OCI-LY3 (cell line): Measurements from ENCODE around the gene C1QTNF6.

Experiments
- H2AFZ ChIP-seq: fragments of 200-600, 300-600 bp; shearing (Covaris generic); 2 replicates; pipeline ENCODE4 v1.6.0; 2014; ENCODE audit warnings: antibody characterized with exemption, low read depth, low read length
- H3K27ac ChIP-seq: fragments of 200-600, 300-600 bp; sonication (generic); 2 replicates; pipeline ENCODE4 v1.5.1; 2014; ENCODE audit warnings: mild to moderate bottlenecking, low read length, moderate library complexity, mixed read lengths
- H3K27me3 ChIP-seq: fragments of 200-600, 300-600 bp; sonication (generic); 2 replicates; pipeline ENCODE4 v1.6.1; 2014; ENCODE audit warnings: low read depth, low read length, mixed read lengths
- H3K36me3 ChIP-seq: fragments of 200-600, 300-600 bp; sonication (generic); replicated peaks from 2 replicates; pipeline ENCODE3; 2014; ENCODE audit warnings: low read depth, low read length, mixed read lengths
- H3K4me1 ChIP-seq: fragments of 300-600, 200-600 bp; sonication (generic); 2 replicates; pipeline ENCODE4 v1.6.1; 2014; ENCODE audit warnings: low read length, mixed read lengths
- H3K4me2 ChIP-seq: fragments of 200-600, 300-600 bp; sonication (generic); 2 replicates; pipeline ENCODE4 v1.6.1; 2014; ENCODE audit warnings: low read length, mixed read lengths
- H3K4me3 ChIP-seq: fragments of 300-600, 200-600 bp; sonication (generic); 2 replicates; pipeline ENCODE4 v1.5.1; 2014; ENCODE audit warnings: antibody characterized with exemption, mild to moderate bottlenecking, low read length, moderate library complexity
- H3K79me2 ChIP-seq: fragments of 300-600, 200-600 bp; shearing (Covaris generic); 2 replicates; pipeline ENCODE4 v1.6.1; 2014; ENCODE audit warnings: mild to moderate bottlenecking, low read length, mixed read lengths
- H3K9ac ChIP-seq: fragments of 300-600, 200-600 bp; shearing (Covaris generic); 2 replicates; pipeline ENCODE4 v1.6.0; 2014; ENCODE audit warnings: mild to moderate bottlenecking, low read length, moderate library complexity
- H3K9me3 ChIP-seq: fragments of 200-600, 300-600 bp; shearing (Covaris generic); 2 replicates; pipeline ENCODE4 v1.6.1; 2014; ENCODE audit warnings: low read length, mixed read lengths; ENCODE audit not compliant: insufficient read depth
- H4K20me1 ChIP-seq: fragments of 200-600, 300-600 bp; sonication (generic); 2 replicates; pipeline ENCODE4 v1.6.1; 2016; ENCODE audit warnings: low read length, mixed read lengths; ENCODE audit not compliant: insufficient read depth
- CTCF ChIP-seq: fragments of 200-600, 300-600 bp; sonication (generic); IDR thresholded peaks from 2 replicates; pipeline ENCODE4 v1.5.1; 2014; ENCODE audit warnings: antibody characterized with exemption, low read length, low read depth
- EZH2phosphoT487 ChIP-seq: fragments of 200-600 bp; shearing (Covaris generic); IDR thresholded peaks from 2 replicates; pipeline ENCODE4 v1.6.1; 2018; ENCODE audit warnings: antibody characterized with exemption, mixed run types, low read depth

The C1QTNF6 gene

GRCh38 chr22:37167176-37167980, 20.7 kb downstream of the C1QTNF6 start:
- peak overlapping the region; percentile 41; the same call in 1 of the 2 replicates for H3K9ac ChIP-seq
- H4K20me1 ChIP-seq = no peaks in the 10 kb centered on the region
- no peaks in the 10 kb centered on the region for H3K36me3 ChIP-seq
- no peak overlapping the region for H3K27ac ChIP-seq
- H3K4me1 ChIP-seq = peaks cover 55% of the 10 kb centered on the region
- H2AFZ ChIP-seq = peak overlapping the region; percentile 62; the same call in 1 of the 2 replicates
- peak overlapping the region; percentile 66; the same call in 1 of the 2 replicates for H3K4me3 ChIP-seq
- H3K27me3 ChIP-seq = no peaks in the 10 kb centered on the region; the same call in 1 of the 2 replicates
- TF ChIP-seq CTCF = no peak
- TF ChIP-seq EZH2phosphoT487 = no peak
- no peaks in the 10 kb centered on the region for H3K9me3 ChIP-seq
- no peaks in the 10 kb centered on the region for H3K79me2 ChIP-seq
- H3K4me2 ChIP-seq = peak overlapping the region; percentile 84

- Histone ChIP-seq H2AFZ (peak overlapping the region; percentile 62), H3K4me1 (peaks cover 62% of the 10 kb centered on the region), H3K4me2 (peak overlapping the region; percentile 84), H3K4me3 (peak overlapping the region; percentile 66), H3K36me3 (no peaks in the 10 kb centered on the region), H3K27me3 (no peaks in the 10 kb centered on the region; the same call in 1 of the 2 replicates), H4K20me1 (no peaks in the 10 kb centered on the region), H3K9ac (peak overlapping the region; percentile 41; the same call in 1 of the 2 replicates), H3K79me2 (no peaks in the 10 kb centered on the region), H3K27ac (no peak overlapping the region), H3K9me3 (no peaks in the 10 kb centered on the region)
- TF ChIP-seq EZH2phosphoT487 (no peak), CTCF (peak; percentile 98)
Observed at GRCh38 chr22:37166675-37167066, 21.4 kb downstream of the C1QTNF6 start.

GRCh38 chr22:37165940-37166674, 21.9 kb downstream of the C1QTNF6 start:
- peak overlapping the region; percentile 84 for H3K4me2 ChIP-seq
- no peaks in the 10 kb centered on the region for H3K36me3 ChIP-seq
- peak overlapping the region; percentile 62 for H2AFZ ChIP-seq
- H4K20me1 ChIP-seq = no peaks in the 10 kb centered on the region
- TF ChIP-seq CTCF (no peak), EZH2phosphoT487 (no peak)
- no peak overlapping the region for H3K27ac ChIP-seq
- H3K79me2 ChIP-seq = no peaks in the 10 kb centered on the region
- no peaks in the 10 kb centered on the region for H3K27me3 ChIP-seq
- peak overlapping the region; percentile 66; the same call in 1 of the 2 replicates for H3K4me3 ChIP-seq
- H3K9ac ChIP-seq = no peak overlapping the region
- H3K4me1 ChIP-seq = peaks cover 68% of the 10 kb centered on the region
- H3K9me3 ChIP-seq = no peaks in the 10 kb centered on the region

- Histone ChIP-seq H3K4me2 (no peak overlapping the region), H3K27ac (no peak overlapping the region), H2AFZ (no peak overlapping the region)
Observed at GRCh38 chr22:37165066-37165465, 23.0 kb downstream of the C1QTNF6 start.

More at GRCh38 chr22:37165066-37165465, 23.0 kb downstream of the C1QTNF6 start:
- H3K36me3 ChIP-seq = no peaks in the 10 kb centered on the region
- peaks cover 69% of the 10 kb centered on the region for H3K4me1 ChIP-seq
- no peaks in the 10 kb centered on the region for H4K20me1 ChIP-seq
- no peak overlapping the region for H3K4me3 ChIP-seq
- H3K79me2 ChIP-seq = no peaks in the 10 kb centered on the region
- no peaks in the 10 kb centered on the region for H3K9me3 ChIP-seq
- no peak overlapping the region for H3K9ac ChIP-seq
- TF ChIP-seq CTCF (no peak), EZH2phosphoT487 (no peak)
- H3K27me3 ChIP-seq = peaks cover 3% of the 10 kb centered on the region
